Cardiac fibroblast (primary cell): ENCODE results near the gene EFTUD2.

Experiments
- DNase-seq, 2 donors: peaks; one replicate each; pipeline versions ENCODE4 v3.0.0 to v3.0.0-alpha.2; 2010; ENCODE audit warnings: low read depth in 2 of 2
- H3K4me3 ChIP-seq, 2 donors: replicated peaks in 1 of 2; 1 replicate in 1 of 2; 2 replicates in 1 of 2; pipeline ENCODE4 v1.5.1; 2011; ENCODE audit warnings: low read depth in 2 of 2, low read length in 2 of 2, mild to moderate bottlenecking in 2 of 2, moderate library complexity in 1 of 2
- CTCF ChIP-seq: IDR thresholded peaks from one replicate; pipeline ENCODE4 v1.5.1; 2011; ENCODE audit warnings: low read depth, mild to moderate bottlenecking, low read length, inconsistent platforms

Gene EFTUD2

DNA sequence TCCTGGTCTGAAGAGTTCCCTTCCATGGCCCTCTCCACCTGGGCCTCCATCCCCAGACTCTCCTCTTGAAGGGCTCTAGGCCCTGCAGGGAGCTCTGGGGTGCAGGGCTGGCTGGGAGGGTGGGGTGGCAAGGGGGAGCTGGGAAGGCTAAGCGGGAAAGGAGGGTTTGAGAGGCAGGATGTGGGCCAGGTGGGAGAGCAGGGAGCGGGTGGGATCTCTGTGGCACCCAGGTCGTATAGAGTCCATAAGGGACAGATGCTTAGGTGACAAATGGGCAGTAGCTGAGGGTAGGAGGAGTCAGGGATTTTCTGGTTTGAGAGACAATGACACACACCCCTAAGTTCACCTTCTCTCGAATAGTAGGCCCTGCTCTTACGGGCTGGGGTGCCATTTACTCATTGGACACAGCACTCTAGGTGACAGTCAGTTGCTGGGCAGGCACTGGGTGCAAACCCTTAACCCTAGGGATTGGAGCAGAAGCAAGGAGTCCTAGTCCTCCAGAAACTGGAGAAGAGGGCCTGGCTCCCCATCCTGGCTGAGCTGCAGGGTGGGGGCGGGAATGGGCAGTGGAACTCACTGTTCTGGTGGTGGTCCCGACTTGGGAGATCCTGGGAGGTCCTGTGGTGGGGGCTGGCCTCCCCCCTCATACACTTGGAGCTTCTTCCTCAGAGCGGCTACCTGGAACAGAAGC lies 33.0 kb upstream of the EFTUD2 start:
- DNase-seq, result no peak
- H3K4me3 ChIP-seq, result no peak overlapping the region
- no peak for TF ChIP-seq CTCF

GRCh38 chr17:44931376-44931775 lies 32.1 kb upstream of the EFTUD2 start:
- no peak overlapping the region for H3K4me3 ChIP-seq
- DNase-seq, result no peak
- no peak for TF ChIP-seq CTCF

DNA sequence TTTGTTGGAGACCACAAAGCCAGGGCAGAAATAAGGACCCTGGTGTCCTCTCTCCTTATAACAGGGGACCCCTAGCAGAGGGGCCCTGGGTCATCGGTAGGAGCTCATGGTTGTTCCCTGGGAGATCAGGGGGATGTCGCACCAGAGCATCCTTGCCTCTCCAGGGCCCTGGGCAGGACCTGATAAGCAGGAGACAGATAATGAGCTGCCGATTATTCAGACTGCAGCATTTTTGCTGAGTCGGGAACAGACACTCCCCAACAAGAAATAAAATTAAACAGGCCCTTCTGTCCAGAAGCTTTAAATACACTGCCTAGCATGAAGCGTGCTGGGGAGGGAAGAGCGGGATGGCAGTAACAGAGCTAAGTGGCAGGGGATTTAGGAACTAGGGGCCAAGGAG lies 31.4 kb upstream of the EFTUD2 start:
- DNase-seq, result no peak
- no peak overlapping the region for H3K4me3 ChIP-seq

DNA sequence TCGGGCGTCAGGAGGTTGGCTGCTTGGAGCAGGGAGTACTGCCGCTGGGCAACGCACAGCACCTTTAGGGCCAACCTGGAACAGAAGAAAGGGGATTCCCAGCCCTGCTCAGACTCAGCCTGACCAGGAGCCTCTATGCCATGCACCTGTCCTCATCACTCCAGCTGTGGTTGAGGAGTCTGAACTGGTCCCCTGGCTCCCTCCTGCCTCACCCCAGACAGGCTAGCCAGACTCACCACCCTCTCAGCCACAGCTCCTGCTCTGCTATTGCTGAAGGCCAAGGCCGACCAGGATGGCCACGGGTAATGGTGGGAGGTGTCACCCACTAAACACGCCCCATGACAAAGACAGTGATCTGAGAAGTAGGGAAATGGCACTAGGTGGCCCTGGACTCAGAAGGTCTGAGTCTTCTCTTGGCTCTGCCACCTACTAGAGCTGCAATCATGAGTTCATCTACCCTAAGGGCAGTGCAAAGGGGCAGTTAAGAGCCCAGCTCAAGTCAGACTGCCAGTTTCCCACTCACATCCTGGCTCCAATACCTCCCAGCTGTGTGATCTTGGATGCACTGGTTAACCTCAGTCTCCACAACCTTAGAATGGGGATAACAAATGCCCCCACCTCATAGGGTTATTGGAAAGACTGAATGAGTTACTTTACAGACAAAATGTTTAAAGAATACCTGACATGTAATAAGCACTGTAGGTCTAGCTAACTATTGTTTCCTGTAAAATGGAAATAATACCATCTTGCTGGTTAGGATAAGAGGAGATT lies 29.9 kb upstream of the EFTUD2 start:
- no peak overlapping the region for H3K4me3 ChIP-seq
- no peak for TF ChIP-seq CTCF
- no peak for DNase-seq

More for the DNA sequence above, 31.4 kb upstream of the EFTUD2 start:
- TF ChIP-seq CTCF, result no peak

DNA sequence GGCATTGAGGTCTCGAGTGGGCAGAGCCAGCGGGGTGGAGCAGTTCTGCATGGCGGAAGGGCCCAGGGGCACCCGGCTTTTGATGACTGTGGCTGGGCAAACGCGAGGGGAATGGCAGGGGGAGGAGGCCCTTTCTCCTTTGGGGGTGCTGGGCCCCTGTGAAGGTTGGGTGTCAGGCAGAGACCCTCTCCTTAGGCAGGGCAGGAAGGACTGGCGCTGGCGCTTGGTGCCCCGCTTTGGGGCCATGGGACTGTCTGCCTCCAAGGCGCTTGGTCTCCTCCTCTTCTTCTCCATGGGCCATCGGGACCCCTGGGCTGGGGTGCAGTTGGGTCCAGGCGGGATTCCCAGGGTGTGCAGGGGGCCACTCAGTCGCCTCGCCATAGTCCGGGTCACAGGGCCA lies 28.9 kb upstream of the EFTUD2 start:
- no peak for DNase-seq
- H3K4me3 ChIP-seq, result no peak overlapping the region
- no peak for TF ChIP-seq CTCF

DNA sequence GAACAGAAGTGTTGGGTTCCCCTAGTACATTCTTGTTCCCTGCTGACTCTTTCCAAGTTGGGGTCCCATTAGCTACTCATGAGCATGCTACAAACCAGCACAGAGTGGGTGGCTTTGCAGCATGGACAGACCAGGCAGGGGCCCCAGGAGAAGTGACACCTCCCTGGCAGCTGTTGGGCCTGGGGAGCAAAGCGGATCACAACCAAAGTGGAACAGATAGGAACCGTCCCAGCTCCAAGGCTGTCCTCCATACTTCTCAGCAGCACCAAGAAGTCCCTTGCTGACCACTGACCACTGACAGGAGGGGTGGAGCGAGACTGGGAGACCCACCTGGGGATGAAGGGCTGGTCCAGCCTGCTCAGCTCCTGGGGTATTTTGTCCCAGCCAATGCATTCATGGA lies 28.5 kb upstream of the EFTUD2 start:
- no peak for TF ChIP-seq CTCF
- no peak overlapping the region for H3K4me3 ChIP-seq
- DNase-seq, result no peak
